Measurements from ENCODE around the gene SFXN3. TPM values are rescaled to one million over a fixed set of nuclear protein-coding genes. Genes with fewer than 3 reads are reported as not detected.

SFXN3 gene, protein sequence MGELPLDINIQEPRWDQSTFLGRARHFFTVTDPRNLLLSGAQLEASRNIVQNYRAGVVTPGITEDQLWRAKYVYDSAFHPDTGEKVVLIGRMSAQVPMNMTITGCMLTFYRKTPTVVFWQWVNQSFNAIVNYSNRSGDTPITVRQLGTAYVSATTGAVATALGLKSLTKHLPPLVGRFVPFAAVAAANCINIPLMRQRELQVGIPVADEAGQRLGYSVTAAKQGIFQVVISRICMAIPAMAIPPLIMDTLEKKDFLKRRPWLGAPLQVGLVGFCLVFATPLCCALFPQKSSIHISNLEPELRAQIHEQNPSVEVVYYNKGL
- total RNA-seq (2013) = 51.2 TPM
- polyA plus RNA-seq (100 to 1,000 TPM in 1 of 3 donors, 10 to 100 TPM in 2; 21.3 to 152 (median 24.2) TPM), polyA minus RNA-seq (54.4 and 61.4 TPM in 2 replicates), total RNA-seq (15.9 to 115 (median 69.9) reads per million in 11 experiments)

DNA sequence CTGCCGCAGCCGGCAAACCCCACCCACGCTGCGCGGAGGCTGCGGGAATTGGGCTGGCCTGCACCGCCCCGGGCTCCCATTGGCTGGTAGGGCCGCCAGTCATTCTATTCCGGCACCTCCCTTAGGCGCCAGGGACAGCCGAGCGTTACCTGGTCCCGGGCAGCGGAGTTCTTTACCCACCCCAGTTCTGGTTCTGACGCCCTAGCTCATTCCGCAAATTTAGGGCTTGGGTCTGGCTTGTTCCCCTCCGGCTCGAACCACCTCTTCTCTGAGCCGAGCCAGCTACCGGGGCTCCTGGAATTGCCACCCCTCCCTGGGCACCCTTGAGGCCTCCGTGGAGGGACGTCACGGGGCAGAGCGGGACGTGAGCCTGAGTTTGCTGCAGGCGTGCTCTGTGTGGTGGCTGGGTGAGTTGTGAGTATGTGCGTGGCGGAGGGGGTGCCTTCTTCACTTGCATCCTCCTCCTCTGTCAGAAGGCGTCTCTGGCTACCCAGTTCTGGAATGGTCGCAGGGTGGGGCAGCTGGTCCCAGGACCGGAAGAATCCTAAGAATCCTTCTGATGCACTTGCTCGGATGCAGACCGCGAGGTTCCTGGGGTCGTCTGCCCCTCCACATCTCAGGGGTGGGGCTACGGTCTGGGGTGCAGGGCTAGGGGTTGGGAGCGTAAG is at the start of gene SFXN3, which contains the start of gene PDZD7:
TSS of gene SFXN3 (plus strand) at position 107 of the 668 bp plus-strand sequence. CDS start 3,461 bp downstream, outside the sequence.
TSS of gene PDZD7 (minus strand) at position 2 of the 668 bp plus-strand sequence. CDS start 910 bp downstream, outside the sequence.
- no peaks in the 10 kb centered on the region for H3K9me3 ChIP-seq (replicated peaks in 1 of 2; ENCODE audit: control insufficient read depth in 1 of 2, insufficient read depth in 1 of 2, low read length in 2 of 2)
- peak within 1 kb of the TSS; percentile 85 for H2AFZ ChIP-seq (ENCODE audit: insufficient read depth, low read depth, low read length, poor library complexity, severe bottlenecking)
- peak within 1 kb of the TSS; percentile 58 to 96 (median 66) for H3K4me3 ChIP-seq (replicated peaks in 1 of 3; ENCODE audit: low read depth in 2 of 3, low read length in 3 of 3)
- H3K36me3 ChIP-seq (replicated peaks in 1 of 2; ENCODE audit: control insufficient read depth in 1 of 2, insufficient read depth in 2 of 2, low read length in 2 of 2) = peaks cover 16 to 19% of the 10 kb centered on the region in 2 donors
- intact Hi-C loops (cut with micrococcal nuclease) = no loop called here
- peaks cover 44 to 61% of the 10 kb centered on the region in 2 donors for H3K4me1 ChIP-seq (ENCODE audit: control insufficient read depth in 1 of 2, insufficient read depth in 2 of 2, low read length in 2 of 2)
- TF ChIP-seq, protein P1, sequence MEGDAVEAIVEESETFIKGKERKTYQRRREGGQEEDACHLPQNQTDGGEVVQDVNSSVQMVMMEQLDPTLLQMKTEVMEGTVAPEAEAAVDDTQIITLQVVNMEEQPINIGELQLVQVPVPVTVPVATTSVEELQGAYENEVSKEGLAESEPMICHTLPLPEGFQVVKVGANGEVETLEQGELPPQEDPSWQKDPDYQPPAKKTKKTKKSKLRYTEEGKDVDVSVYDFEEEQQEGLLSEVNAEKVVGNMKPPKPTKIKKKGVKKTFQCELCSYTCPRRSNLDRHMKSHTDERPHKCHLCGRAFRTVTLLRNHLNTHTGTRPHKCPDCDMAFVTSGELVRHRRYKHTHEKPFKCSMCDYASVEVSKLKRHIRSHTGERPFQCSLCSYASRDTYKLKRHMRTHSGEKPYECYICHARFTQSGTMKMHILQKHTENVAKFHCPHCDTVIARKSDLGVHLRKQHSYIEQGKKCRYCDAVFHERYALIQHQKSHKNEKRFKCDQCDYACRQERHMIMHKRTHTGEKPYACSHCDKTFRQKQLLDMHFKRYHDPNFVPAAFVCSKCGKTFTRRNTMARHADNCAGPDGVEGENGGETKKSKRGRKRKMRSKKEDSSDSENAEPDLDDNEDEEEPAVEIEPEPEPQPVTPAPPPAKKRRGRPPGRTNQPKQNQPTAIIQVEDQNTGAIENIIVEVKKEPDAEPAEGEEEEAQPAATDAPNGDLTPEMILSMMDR (IDR thresholded peaks at IDR 0.05) = no peak
- Mint-ChIP-seq H3K27me3 (ENCODE audit: low read depth in 3 of 3) (peaks cover 2 to 10% (median 6%) of the 10 kb centered on the region in 3 donors), H3K9me3 (peaks cover 0 to 1% (median 0%) of the 10 kb centered on the region in 7 donors), H3K36me3 (peaks cover 21 to 23% of the 10 kb centered on the region in 2 donors), H3K4me3 (peak within 1 kb of the TSS; percentile 98 to 99), H3K27ac (peak within 1 kb of the TSS; percentile 97 to 100 (median 99)), H3K4me1 (peaks cover 57% of the 10 kb centered on the region)
- peak within 1 kb of the TSS; percentile 98 for H3K4me2 ChIP-seq (replicated peaks; ENCODE audit: extremely low read depth, low read length, poor library complexity, severe bottlenecking)
- H3K27me3 ChIP-seq (ENCODE audit: control insufficient read depth in 2 of 2, insufficient read depth in 2 of 2, low read length in 2 of 2) = no peaks in the 10 kb centered on the region
- H3K79me2 ChIP-seq (ENCODE audit: insufficient read depth, low read length) = peaks cover 7% of the 10 kb centered on the region
- H3K27ac ChIP-seq (ENCODE audit: low read depth in 1 of 2, low read length in 2 of 2) = peak within 1 kb of the TSS; percentile 90 to 100
- DNase-seq = peak; percentile 90 to 92 (median 91)
- peaks cover 14% of the 10 kb centered on the region for H4K20me1 ChIP-seq (ENCODE audit: insufficient read depth, low read length)
- WGBS (ENCODE audit: insufficient coverage) = under 1% methylated on average over 30 of the region's 38 CpGs
- H3K9ac ChIP-seq (ENCODE audit: insufficient read depth, low read length, poor library complexity, severe bottlenecking) = peak within 1 kb of the TSS; percentile 98
